ENCODE data around the gene STPG4. TPM values are rescaled to one million over a fixed set of nuclear protein-coding genes. Genes with fewer than 3 reads are reported as not detected.

The STPG4 gene
- total RNA-seq, 4 donors from 2014 or later = 1.7 to 5.8 TPM; not detected in 2

DNA sequence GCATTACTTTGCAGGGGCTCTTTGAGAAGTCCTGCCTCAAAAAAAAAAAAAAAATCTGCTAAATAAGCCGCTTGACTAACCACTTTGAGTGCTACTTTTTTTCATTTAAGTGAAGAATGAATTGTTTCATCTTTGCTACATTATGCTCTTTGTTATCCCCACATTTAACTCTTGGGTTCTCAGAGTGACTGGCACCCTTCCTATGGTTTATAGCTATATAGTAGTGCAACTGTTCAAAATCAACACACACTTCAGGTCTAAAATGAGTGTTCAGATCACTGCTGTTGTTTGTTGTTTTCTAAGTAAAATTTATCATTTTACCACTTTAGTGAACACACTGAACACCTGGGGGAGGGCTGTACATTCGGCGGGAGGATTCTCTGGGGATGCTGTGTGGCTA lies 13.6 kb downstream of the STPG4 start:
- no peaks in the 10 kb centered on the region for H3K9me3 ChIP-seq
- H3K27me3 ChIP-seq = no peaks in the 10 kb centered on the region
- TF ChIP-seq, protein P1, sequence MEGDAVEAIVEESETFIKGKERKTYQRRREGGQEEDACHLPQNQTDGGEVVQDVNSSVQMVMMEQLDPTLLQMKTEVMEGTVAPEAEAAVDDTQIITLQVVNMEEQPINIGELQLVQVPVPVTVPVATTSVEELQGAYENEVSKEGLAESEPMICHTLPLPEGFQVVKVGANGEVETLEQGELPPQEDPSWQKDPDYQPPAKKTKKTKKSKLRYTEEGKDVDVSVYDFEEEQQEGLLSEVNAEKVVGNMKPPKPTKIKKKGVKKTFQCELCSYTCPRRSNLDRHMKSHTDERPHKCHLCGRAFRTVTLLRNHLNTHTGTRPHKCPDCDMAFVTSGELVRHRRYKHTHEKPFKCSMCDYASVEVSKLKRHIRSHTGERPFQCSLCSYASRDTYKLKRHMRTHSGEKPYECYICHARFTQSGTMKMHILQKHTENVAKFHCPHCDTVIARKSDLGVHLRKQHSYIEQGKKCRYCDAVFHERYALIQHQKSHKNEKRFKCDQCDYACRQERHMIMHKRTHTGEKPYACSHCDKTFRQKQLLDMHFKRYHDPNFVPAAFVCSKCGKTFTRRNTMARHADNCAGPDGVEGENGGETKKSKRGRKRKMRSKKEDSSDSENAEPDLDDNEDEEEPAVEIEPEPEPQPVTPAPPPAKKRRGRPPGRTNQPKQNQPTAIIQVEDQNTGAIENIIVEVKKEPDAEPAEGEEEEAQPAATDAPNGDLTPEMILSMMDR (IDR thresholded peaks at IDR 0.05) = no peak
- no peak for TF ChIP-seq POLR2A (IDR thresholded peaks at IDR 0.05)
- H3K4me1 ChIP-seq = no peaks in the 10 kb centered on the region
- H3K36me3 ChIP-seq = peaks cover 0 to 18% (median 0%) of the 10 kb centered on the region in 3 donors
- no peak overlapping the region for H3K4me3 ChIP-seq
- DNase-seq = no peak
- H3K27ac ChIP-seq = no peak overlapping the region

DNA sequence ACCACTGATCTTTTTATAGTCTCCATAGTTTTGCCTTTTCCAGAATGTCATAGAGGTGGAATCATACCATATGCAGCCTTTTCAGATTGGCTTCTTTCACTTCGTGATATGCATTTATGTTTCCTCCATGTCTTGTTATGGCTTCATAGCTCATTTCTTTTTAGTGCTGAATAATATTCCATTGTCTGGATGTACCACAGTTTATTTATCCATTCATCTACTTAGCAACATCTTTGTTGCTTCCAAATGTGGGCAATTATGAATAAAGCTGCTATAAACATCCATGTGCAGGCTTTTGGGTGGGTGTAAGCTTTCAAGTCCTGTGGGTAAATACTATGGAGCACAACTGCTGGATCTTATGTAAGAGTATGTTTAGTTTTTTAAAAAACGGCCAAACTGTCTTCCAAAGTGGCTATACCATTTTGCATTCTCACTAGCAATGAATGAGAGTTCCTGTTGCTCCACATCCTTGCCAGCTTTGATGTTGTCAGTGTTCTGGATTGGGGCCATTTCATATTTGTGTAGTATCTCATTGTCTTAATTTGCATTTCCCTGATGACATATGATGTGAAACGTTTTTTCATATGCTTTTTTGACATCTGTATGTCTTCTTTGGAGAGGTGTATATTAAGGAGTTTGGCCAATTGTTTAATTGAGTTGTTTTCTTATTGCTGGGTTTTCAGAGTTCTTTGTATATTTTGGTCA lies 20.6 kb downstream of the STPG4 start:
- H3K4me1 ChIP-seq = no peaks in the 10 kb centered on the region
- no peaks in the 10 kb centered on the region for H3K9me3 ChIP-seq
- H3K27ac ChIP-seq = no peak overlapping the region
- DNase-seq = no peak
- H3K36me3 ChIP-seq = no peaks in the 10 kb centered on the region
- TF ChIP-seq POLR2A (IDR thresholded peaks at IDR 0.05) = no peak
- H3K27me3 ChIP-seq = no peaks in the 10 kb centered on the region
- H3K4me3 ChIP-seq = no peak overlapping the region

DNA sequence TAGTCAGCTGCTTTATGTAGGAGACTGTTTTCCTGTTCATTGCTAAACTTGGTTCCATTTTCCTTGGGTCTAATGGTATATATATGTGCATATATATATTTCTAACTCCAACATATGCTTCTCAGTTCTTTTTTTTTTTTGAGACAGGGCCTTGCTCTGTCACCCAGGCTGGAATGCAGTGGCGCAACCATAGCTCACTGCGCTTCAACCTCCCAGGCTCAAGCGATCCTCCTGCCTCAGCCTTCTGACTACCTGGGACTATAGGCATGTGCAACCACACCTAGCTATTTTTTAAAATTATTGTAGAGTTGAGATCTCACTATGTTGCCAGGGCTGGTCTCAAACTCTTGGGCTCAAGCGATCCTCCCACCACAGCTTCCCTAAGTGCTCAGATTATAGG lies 22.1 kb downstream of the STPG4 start:
- no peaks in the 10 kb centered on the region for H3K36me3 ChIP-seq
- no peaks in the 10 kb centered on the region for H3K27me3 ChIP-seq
- no peak overlapping the region for H3K27ac ChIP-seq
- no peaks in the 10 kb centered on the region for H3K4me1 ChIP-seq
- TF ChIP-seq, protein P1 (IDR thresholded peaks at IDR 0.05) = no peak
- no peak for TF ChIP-seq POLR2A (IDR thresholded peaks at IDR 0.05)
- H3K9me3 ChIP-seq = no peaks in the 10 kb centered on the region
- no peak overlapping the region for H3K4me3 ChIP-seq
- DNase-seq = no peak

DNA sequence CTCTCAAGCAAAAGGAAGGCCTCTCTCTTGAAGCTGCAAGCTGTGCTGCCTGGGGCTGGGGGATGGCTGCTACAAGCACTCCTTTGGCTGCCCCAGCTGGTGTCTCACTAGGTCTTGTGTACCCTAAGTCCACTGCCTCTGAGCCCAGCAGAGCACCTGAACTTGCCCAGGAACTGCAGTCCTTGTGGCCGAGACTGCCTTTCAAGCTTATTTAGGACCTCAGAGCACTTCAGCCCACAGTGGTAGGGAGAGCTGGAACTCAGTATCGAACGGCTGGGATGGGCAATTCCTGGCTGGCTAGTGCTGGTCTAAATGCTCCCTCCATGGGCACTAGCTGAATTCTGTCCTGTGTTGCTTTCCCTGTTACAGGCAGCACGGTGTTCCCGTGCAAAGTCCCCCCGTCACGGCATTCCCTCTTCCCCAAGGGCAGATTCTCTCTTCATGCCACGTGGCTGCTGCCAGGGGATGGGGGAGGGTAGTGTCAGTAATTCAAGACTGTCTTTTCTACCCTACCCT lies 25.9 kb downstream of the STPG4 start:
- no peak for DNase-seq
- Histone ChIP-seq H3K4me3 (no peak overlapping the region), H3K4me1 (no peaks in the 10 kb centered on the region), H3K27me3 (no peaks in the 10 kb centered on the region), H3K36me3 (no peaks in the 10 kb centered on the region), H3K27ac (no peak overlapping the region), H3K9me3 (no peaks in the 10 kb centered on the region)
- TF ChIP-seq, protein P1 (IDR thresholded peaks at IDR 0.05) = no peak

DNA sequence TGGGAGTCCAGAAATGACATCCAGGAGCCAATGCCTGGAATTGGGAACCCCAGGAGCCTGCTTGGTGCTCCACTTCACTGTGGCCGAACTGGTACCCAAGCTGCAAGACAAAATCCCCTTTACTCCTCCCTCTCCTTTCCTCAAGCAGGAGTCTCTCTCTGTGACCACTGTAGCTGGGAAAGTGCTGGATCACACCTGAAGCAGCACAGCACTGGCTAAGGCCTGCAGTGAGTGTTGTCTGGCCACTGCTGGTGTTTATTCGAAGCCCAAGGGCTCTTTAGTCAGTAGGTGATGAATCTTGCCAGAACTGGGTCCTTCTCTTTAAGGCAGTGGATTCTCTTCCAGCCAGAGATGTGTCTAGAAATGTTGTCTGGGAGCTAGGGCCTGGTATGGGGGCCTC lies 26.4 kb downstream of the STPG4 start:
- TF ChIP-seq, protein P1 (IDR thresholded peaks at IDR 0.05) = no peak
- no peak for TF ChIP-seq POLR2A (IDR thresholded peaks at IDR 0.05)
- Histone ChIP-seq H3K4me1 (no peaks in the 10 kb centered on the region), H3K27ac (no peak overlapping the region), H3K36me3 (no peaks in the 10 kb centered on the region), H3K4me3 (no peak overlapping the region), H3K9me3 (no peaks in the 10 kb centered on the region), H3K27me3 (no peaks in the 10 kb centered on the region)
- no peak for DNase-seq

DNA sequence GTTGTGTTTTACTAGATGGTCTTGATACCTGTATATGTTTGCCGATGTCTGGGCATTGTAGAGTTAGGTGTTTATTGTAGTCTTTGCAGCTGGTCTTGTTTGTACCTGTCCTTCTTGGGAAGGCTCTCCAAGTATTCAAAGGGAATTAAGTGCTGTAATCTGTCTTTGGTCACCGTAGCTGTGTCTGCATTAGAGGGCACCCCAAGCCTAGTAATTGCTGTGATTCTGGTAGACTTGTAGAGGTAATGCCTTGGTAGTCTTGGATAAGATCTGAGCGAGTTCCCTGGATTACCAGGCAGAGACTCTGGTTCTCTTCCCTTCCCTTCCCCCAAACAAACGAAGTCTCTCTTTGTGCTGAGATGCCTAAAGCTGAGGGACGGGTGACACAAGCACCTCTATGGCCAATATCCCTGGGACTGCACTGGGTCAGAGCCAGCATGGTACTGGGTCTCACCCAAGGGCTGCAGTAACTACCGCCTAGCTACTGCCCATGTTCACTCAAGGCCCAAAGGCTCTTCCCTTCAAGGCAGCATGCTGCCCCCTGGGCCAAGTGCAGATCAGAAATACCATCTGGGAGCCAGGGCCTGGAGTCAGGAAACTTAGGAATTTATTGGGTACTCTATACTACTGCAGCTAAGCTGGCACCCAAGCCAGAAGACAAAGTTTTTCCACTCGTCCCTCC lies 27.1 kb downstream of the STPG4 start:
- Histone ChIP-seq H3K4me1 (no peaks in the 10 kb centered on the region), H3K27me3 (no peaks in the 10 kb centered on the region), H3K27ac (no peak overlapping the region), H3K36me3 (no peaks in the 10 kb centered on the region), H3K4me3 (no peak overlapping the region), H3K9me3 (no peaks in the 10 kb centered on the region)
- TF ChIP-seq, protein P1 (IDR thresholded peaks at IDR 0.05) = peak in 3 of 6 experiments; percentile 12 to 30 (median 15)
- no peak for TF ChIP-seq POLR2A (IDR thresholded peaks at IDR 0.05)
- no peak for DNase-seq

All from Peyer's patch (tissue), 4 donors.